GM12872 (cell line): ENCODE data around the gene FAM107A.

Experiments used
- TF ChIP-seq, protein P1 (sequence below): IDR thresholded peaks from 3 replicates; pipeline ENCODE4 v1.5.1; 2011; ENCODE audit warnings: low read depth, mild to moderate bottlenecking, low read length, moderate library complexity; ENCODE audit not compliant: insufficient read depth

The FAM107A gene

DNA sequence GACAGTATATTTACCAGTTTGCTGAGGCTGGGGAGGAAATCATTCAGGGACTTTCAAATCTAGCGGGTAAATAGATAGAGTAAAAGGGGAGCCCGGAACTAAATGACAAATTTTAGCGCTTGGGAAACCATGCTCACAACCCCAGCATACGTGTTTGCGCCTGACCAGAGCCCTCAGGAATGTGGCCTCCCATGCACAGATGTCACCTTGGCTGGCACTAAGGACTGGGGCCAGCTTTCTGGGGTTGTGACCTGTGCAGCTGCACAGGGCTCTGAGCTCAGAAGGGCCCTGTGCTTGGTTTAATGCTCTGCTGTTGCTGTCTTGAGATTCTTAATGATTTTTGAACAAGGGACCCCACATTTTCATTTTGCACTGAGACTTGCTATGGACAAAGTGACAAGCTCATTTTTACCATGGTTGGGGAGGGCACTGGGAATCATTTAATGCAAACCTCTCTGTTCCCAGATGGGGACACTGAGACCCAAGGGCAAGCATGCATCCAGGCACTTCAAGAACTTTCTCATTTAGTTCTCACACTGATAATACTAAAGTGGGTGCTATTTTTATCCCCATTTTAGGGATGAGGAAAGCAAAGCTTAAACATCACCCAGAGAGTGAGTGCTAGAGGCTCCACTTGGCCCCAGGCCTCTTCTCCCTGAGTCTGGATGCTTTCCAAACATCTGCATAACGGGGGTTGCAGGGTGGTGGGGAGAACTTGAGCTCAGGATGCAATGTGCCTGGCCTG, 44.1 kb upstream of the FAM107A start:
- TF ChIP-seq, protein P1, sequence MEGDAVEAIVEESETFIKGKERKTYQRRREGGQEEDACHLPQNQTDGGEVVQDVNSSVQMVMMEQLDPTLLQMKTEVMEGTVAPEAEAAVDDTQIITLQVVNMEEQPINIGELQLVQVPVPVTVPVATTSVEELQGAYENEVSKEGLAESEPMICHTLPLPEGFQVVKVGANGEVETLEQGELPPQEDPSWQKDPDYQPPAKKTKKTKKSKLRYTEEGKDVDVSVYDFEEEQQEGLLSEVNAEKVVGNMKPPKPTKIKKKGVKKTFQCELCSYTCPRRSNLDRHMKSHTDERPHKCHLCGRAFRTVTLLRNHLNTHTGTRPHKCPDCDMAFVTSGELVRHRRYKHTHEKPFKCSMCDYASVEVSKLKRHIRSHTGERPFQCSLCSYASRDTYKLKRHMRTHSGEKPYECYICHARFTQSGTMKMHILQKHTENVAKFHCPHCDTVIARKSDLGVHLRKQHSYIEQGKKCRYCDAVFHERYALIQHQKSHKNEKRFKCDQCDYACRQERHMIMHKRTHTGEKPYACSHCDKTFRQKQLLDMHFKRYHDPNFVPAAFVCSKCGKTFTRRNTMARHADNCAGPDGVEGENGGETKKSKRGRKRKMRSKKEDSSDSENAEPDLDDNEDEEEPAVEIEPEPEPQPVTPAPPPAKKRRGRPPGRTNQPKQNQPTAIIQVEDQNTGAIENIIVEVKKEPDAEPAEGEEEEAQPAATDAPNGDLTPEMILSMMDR, result no peak

DNA sequence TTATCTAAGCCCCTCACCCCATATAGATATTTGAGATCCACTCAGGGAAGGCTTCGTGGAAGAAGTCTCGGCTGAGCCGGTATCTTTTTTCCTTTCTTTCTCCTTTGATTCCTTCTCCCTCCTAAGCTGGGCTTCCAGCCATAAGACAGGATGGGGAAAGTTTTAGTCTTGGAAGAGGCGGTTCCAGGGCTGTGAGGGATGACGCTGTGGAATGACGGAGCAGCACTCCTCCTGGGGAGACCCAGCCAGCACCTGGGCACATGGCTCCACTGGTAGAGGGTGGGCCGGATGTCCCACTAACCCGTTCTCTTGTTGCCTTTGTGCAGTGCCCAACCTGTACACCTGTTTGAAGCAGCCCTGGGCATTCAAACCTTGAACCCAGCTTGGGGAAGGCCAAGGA, 43.2 kb upstream of the FAM107A start:
- TF ChIP-seq, protein P1, result no peak

DNA sequence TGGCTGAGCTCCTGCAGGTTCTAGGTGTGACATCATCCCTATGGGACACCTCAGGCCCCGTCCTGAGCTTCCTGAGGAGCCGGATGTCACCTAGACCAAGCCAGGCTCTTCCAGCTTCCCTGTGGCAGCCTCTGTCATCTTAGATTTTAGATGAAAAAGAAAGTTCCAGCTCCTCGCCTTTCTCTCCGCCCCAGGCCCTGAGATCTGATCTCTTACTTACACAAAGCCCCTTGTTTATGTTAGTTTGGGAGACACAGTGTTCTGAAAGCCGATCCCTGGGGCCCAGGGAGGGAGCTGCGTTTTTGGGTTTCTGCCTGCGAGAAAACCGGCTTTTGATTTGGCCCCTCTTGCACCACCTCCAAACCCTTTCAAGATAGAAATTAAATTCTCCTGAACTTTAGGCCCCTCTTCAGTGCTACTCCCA, 40.2 kb upstream of the FAM107A start:
- TF ChIP-seq, protein P1, result no peak

DNA sequence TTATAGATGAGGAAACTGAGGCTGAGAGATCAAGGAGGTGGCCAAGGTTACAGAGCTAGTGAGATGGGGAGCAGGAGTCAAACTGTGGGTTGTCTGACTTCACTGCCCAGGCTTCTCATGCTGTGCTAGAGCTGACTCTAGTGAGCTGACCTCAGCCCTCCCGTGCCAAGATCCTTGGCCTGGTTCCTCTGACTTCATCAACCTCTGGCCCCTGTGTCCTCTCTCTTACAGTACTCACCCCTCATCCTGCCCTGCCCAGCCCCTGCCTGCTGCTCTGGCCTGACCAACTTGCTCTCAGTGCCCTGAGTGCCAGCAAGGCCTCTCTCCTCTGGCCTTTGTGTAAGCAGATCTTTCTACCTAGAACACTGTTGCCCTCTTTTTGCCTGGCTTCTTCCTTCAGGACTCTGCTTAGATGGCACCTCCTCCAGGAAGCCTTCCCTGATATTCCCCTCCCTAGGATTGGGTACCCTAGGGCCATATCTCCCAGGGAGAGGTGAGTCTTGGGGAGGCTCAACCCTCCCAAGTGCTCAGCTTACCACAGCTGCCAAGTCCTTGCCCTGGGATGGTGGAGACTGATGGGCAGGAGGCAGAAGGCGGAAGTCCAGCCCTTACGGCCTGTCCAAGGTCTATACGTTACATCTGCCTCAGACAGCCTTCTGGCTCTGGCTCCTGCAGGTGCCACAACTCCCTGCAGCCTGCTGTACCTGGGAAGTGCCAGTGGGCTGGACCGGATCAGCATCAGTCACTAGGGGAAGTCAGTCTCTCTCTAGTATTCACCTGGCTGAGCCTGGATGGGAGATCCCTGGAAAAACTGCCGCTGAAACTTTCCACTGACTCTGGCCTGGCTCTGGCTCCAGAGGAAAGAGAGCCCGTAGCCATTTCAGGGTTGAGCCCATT, 36.3 kb upstream of the FAM107A start:
- TF ChIP-seq, protein P1, result no peak

DNA sequence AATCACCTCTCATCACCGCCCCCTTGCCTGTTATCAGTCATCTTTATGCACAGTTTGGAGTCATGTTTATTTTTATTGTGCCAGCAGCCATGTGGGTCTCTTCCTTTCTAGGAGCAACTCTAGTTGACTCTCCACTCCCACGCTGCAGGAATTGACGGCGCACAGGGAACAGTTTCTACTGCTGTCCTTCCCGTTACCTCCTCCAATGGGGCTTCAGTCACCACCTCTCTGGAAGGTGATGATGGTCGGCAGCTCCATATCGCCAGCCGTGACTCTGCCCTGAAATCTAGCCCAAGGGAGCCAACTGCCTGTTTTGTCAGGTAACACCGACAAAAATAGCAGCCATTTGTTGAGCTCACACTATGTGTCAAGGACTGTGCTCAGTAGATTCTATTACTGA, 35.6 kb upstream of the FAM107A start:
- TF ChIP-seq, protein P1, result no peak

DNA sequence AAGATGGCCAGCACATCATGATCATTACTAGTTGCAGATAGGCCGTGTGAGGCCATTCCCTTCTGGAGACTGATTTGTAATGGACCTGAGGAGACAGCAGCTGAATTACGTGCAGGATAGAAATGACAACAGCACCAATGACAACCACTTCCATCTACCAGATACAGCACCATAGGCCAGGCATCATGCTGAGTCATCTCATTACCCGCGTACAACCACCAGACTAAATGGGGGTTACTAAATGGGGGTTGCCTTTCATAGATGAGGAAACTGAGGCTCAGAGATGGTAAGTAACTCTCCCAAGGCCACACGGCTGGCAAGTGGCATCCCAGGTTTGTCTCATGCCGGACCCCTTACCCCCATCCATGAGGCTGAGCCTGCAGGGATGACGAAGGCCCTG, 32.8 kb upstream of the FAM107A start:
- TF ChIP-seq, protein P1, result no peak

DNA sequence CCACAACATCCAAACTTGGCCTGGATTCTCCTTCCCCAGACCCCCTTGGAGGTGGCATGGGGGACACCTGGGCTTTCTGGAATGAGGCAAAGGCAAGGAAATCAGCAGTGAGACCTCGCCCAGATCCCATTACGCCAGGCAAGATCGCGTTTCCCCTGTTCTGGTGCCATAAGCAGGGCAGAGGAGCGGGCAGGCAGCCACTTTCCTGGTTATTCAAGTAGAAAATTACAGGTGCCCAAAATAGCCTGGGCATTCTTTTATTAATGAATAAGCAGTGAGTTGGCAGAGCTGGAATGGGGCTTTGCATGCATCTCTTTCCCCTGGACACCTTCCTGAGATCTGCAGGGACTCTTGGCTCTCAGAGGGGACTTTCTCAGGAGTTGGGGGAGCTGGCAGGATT, 31.5 kb upstream of the FAM107A start:
- TF ChIP-seq, protein P1, result no peak
